HEK293 (cell line): ENCODE results near the gene CSDE1.

ENCODE experiments used
- CTCF ChIA-PET: fragments of 350-600 bp; formaldehyde crosslinking; extraction: SDS; loops from one replicate; lab custom pipeline; 2021; ENCODE audit warnings: antibody characterized with exemption; lab: Yijun Ruan, JAX
- POLR2A ChIA-PET: fragments of 300-600 bp; formaldehyde crosslinking; extraction: SDS; loops from one replicate; lab custom pipeline; 2020; ENCODE audit warnings: antibody characterized with exemption, inconsistent platforms; lab: Yijun Ruan, JAX
- H3K27ac ChIP-seq: fragments of 200-500 bp; sonication (Bioruptor generic); 2 replicates; pipeline ENCODE4 v1.5.1; 2014; ENCODE audit warnings: low read depth, low read length, control low read depth, inconsistent platforms; ENCODE audit errors: extremely low read depth
- H3K36me3 ChIP-seq, 2 experiments: fragments of 200-500 bp in 1 of 2; sonication (Bioruptor generic) in 1 of 2; 1 replicate in 1 of 2; 2 replicates in 1 of 2; pipeline ENCODE4 v1.5.1; 2014 to 2017; ENCODE audit warnings: inconsistent platforms in 2 of 2, low read length in 2 of 2; ENCODE audit not compliant: control insufficient read depth in 2 of 2, insufficient read depth in 1 of 2
- H3K4me1 ChIP-seq: fragments of 200-500 bp; sonication (Bioruptor generic); 2 replicates; pipeline ENCODE4 v1.5.1; 2014; ENCODE audit warnings: mild to moderate bottlenecking, low read length, inconsistent platforms; ENCODE audit not compliant: control insufficient read depth, insufficient read depth
- H3K4me3 ChIP-seq: 2 replicates; pipeline ENCODE4 v1.5.1; 2011; ENCODE audit warnings: low read depth, mild to moderate bottlenecking, control low read depth, low read length, moderate library complexity
- H3K9me3 ChIP-seq: fragments of 200-500 bp; sonication (Bioruptor generic); 2 replicates; pipeline ENCODE4 v1.5.1; 2014; ENCODE audit warnings: low read depth, low read length, inconsistent platforms; ENCODE audit not compliant: control insufficient read depth, insufficient read depth
- GLIS1 ChIP-seq: fragments of 450-650 bp; formaldehyde crosslinking; IDR thresholded peaks from 2 replicates; pipeline ENCODE4 v1.5.1; 2016; ENCODE audit warnings: missing biosample characterization, missing genetic modification characterization
- HOXA7 ChIP-seq: sonication (generic); formaldehyde crosslinking; IDR thresholded peaks from 2 replicates; pipeline ENCODE4 v1.8.1; 2022; ENCODE audit warnings: missing genetic modification reagents, borderline replicate concordance
- KLF10 ChIP-seq: fragments of 450-650 bp; IDR thresholded peaks from 2 replicates; pipeline ENCODE4 v1.5.1; 2018; ENCODE audit warnings: missing biosample characterization, mild to moderate bottlenecking, missing genetic modification characterization
- KLF17 ChIP-seq: fragments of 450-650 bp; formaldehyde crosslinking; IDR thresholded peaks from 2 replicates; pipeline ENCODE4 v1.5.1; 2016; ENCODE audit warnings: missing biosample characterization, missing genetic modification characterization
- KLF7 ChIP-seq: fragments of 450-650 bp; formaldehyde crosslinking; IDR thresholded peaks from 2 replicates; pipeline ENCODE4 v1.5.1; 2016; ENCODE audit warnings: missing biosample characterization, missing genetic modification characterization, borderline replicate concordance
- PBX3 ChIP-seq: sonication (generic); formaldehyde crosslinking; IDR thresholded peaks from 2 replicates; pipeline ENCODE4 v1.8.1; 2022; ENCODE audit warnings: mild to moderate bottlenecking, moderate library complexity, missing genetic modification reagents
- PRDM6 ChIP-seq: fragments of 450-650 bp; formaldehyde crosslinking; IDR thresholded peaks from 2 replicates; pipeline ENCODE4 v1.5.1; 2017; ENCODE audit warnings: missing biosample characterization, missing genetic modification characterization
- RBAK ChIP-seq: fragments of 450-650 bp; formaldehyde crosslinking; IDR thresholded peaks from 2 replicates; pipeline ENCODE4 v1.5.1; 2016; ENCODE audit warnings: missing biosample characterization, missing genetic modification characterization
- SALL2 ChIP-seq: fragments of 450-650 bp; formaldehyde crosslinking; IDR thresholded peaks from 2 replicates; pipeline ENCODE4 v1.5.0; 2017; ENCODE audit warnings: missing biosample characterization, mild to moderate bottlenecking, missing genetic modification characterization, borderline replicate concordance
- SP2 ChIP-seq: fragments of 450-650 bp; formaldehyde crosslinking; IDR thresholded peaks from 2 replicates; pipeline ENCODE4 v1.5.1; 2016; ENCODE audit warnings: missing biosample characterization, missing genetic modification characterization
- SP7 ChIP-seq: fragments of 450-650 bp; formaldehyde crosslinking; IDR thresholded peaks from 2 replicates; pipeline ENCODE4 v1.5.1; 2016; ENCODE audit warnings: missing biosample characterization, missing genetic modification characterization
- TCF7L2 ChIP-seq: IDR thresholded peaks from 2 replicates; pipeline ENCODE4 v1.6.1; 2011; ENCODE audit warnings: low read depth, mild to moderate bottlenecking, inconsistent platforms, low read length, moderate library complexity, borderline replicate concordance
- ZBTB20 ChIP-seq: fragments of 450-650 bp; formaldehyde crosslinking; IDR thresholded peaks from 2 replicates; pipeline ENCODE4 v1.5.1; 2016; ENCODE audit warnings: missing biosample characterization, missing genetic modification characterization
- ZBTB6 ChIP-seq: fragments of 450-650 bp; formaldehyde crosslinking; IDR thresholded peaks from 2 replicates; pipeline ENCODE4 v1.5.1; 2017; ENCODE audit warnings: missing biosample characterization, missing genetic modification characterization
- ZFP37 ChIP-seq: fragments of 450-650 bp; formaldehyde crosslinking; IDR thresholded peaks from 2 replicates; pipeline ENCODE4 v1.5.1; 2016; ENCODE audit warnings: missing biosample characterization, missing genetic modification characterization
- ZIC2 ChIP-seq: fragments of 450-650 bp; formaldehyde crosslinking; IDR thresholded peaks from 2 replicates; pipeline ENCODE4 v1.5.1; 2016; ENCODE audit warnings: missing biosample characterization, missing genetic modification characterization
- ZNF133 ChIP-seq: fragments of 450-650 bp; formaldehyde crosslinking; IDR thresholded peaks from 2 replicates; pipeline ENCODE4 v1.5.1; 2016; ENCODE audit warnings: missing biosample characterization, missing genetic modification characterization
- ZNF146 ChIP-seq: fragments of 450-650 bp; formaldehyde crosslinking; IDR thresholded peaks from 2 replicates; pipeline ENCODE4 v1.5.1; 2016; ENCODE audit warnings: missing biosample characterization, missing genetic modification characterization
- ZNF362 ChIP-seq: fragments of 450-650 bp; formaldehyde crosslinking; IDR thresholded peaks from 2 replicates; pipeline ENCODE4 v1.5.1; 2016; ENCODE audit warnings: missing biosample characterization, missing genetic modification characterization
- ZNF366 ChIP-seq: fragments of 450-650 bp; formaldehyde crosslinking; conservative IDR thresholded peaks from 2 replicates; pipeline ENCODE4 v1.5.1; 2016; ENCODE audit warnings: missing biosample characterization, missing genetic modification characterization
- ZNF391 ChIP-seq: fragments of 450-650 bp; formaldehyde crosslinking; IDR thresholded peaks from 2 replicates; pipeline ENCODE4 v1.5.1; 2016; ENCODE audit warnings: low read depth, missing biosample characterization, missing genetic modification characterization, borderline replicate concordance
- ZNF501 ChIP-seq: fragments of 450-650 bp; formaldehyde crosslinking; IDR thresholded peaks from 2 replicates; pipeline ENCODE4 v1.5.1; 2016; ENCODE audit warnings: missing biosample characterization, missing genetic modification characterization
- ZNF513 ChIP-seq: fragments of 450-650 bp; IDR thresholded peaks from 2 replicates; pipeline ENCODE4 v1.5.1; 2018; ENCODE audit warnings: missing biosample characterization, missing genetic modification characterization
- ZNF514 ChIP-seq: fragments of 450-650 bp; formaldehyde crosslinking; IDR thresholded peaks from 2 replicates; pipeline ENCODE4 v1.5.1; 2016; ENCODE audit warnings: missing biosample characterization, missing genetic modification characterization
- ZNF610 ChIP-seq: fragments of 450-650 bp; formaldehyde crosslinking; IDR thresholded peaks from 2 replicates; pipeline ENCODE4 v1.5.1; 2016; ENCODE audit warnings: missing biosample characterization, missing genetic modification characterization, borderline replicate concordance
- ZNF785 ChIP-seq: fragments of 450-650 bp; formaldehyde crosslinking; IDR thresholded peaks from 2 replicates; pipeline ENCODE4 v1.5.1; 2016; ENCODE audit warnings: missing biosample characterization, missing genetic modification characterization
- ZNF791 ChIP-seq: fragments of 450-650 bp; formaldehyde crosslinking; IDR thresholded peaks from 2 replicates; pipeline ENCODE4 v1.5.1; 2016; ENCODE audit warnings: missing biosample characterization, missing genetic modification characterization
- ZNF843 ChIP-seq: fragments of 450-650 bp; formaldehyde crosslinking; IDR thresholded peaks from 2 replicates; pipeline ENCODE4 v1.5.1; 2016; ENCODE audit warnings: missing biosample characterization, missing genetic modification characterization
- ZSCAN30 ChIP-seq: fragments of 450-650 bp; IDR thresholded peaks from 2 replicates; pipeline ENCODE4 v1.5.1; 2018; ENCODE audit warnings: missing biosample characterization, mild to moderate bottlenecking, missing genetic modification characterization, moderate library complexity
- ZXDB ChIP-seq: fragments of 450-650 bp; formaldehyde crosslinking; IDR thresholded peaks from 2 replicates; pipeline ENCODE4 v1.5.1; 2016; ENCODE audit warnings: missing biosample characterization, missing genetic modification characterization

Gene CSDE1

GRCh38 chr1:114757455-114758255 lies at the start of gene CSDE1:
Gene CSDE1 (minus strand): TSS chr1:114757984. CDS start chr1:114739890, 18,094 bp downstream.
- CTCF ChIA-PET: interaction anchor here (0.6 to 1.1 kb wide), 2 partner anchors 20 to 614 kb away, joined by 3 to 4 read pairs; no protein-coding TSS in a partner anchor
- H3K9me3 ChIP-seq: no peaks in the 10 kb centered on the region
- H3K4me1 ChIP-seq: no peaks in the 10 kb centered on the region
- H3K27ac ChIP-seq: peak within 1 kb of the TSS; percentile 85
- peaks cover 0 to 10% of the 10 kb centered on the region in 2 experiments; a peak in 1 of 3 replicates for H3K36me3 ChIP-seq
- POLR2A ChIA-PET: interaction anchor here (0.5 to 1.4 kb wide), 4 partner anchors 20 to 330 kb away, joined by 3 to 4 read pairs (median 3); partner anchors contain the start of gene SIKE1
- H3K4me3 ChIP-seq: peak within 1 kb of the TSS; percentile 97
- TF ChIP-seq ZNF391 (peak; percentile 27; the same call in 1 of the 2 replicates), ZNF362 (tag by site-specific recombination) (no peak), ZNF791 (tag by site-specific recombination) (no peak), KLF10 (tag by site-specific recombination) (0 out of 2 replicates have a peak, but pooled peaks have one; percentile 7), PBX3 (CRISPR knock-in tag) (0 out of 2 replicates have a peak, but pooled peaks have one; percentile 25), ZNF843 (peak; percentile 74), ZFP37 (tag by site-specific recombination) (0 out of 2 replicates have a peak, but pooled peaks have one; percentile 64), SP2 (tag by site-specific recombination) (peak; percentile 52), ZNF610 (tag by site-specific recombination) (peak; percentile 72; the same call in 1 of the 2 replicates), ZNF133 (tag by site-specific recombination) (0 out of 2 replicates have a peak, but pooled peaks have one; percentile 7), ZSCAN30 (peak; percentile 52; the same call in 1 of the 2 replicates), ZBTB20 (peak; percentile 62; the same call in 1 of the 2 replicates), SALL2 (no peak; the same call in 1 of the 2 replicates), ZNF366 (tag by site-specific recombination) (no peak), HOXA7 (no peak), ZBTB6 (tag by site-specific recombination) (0 out of 2 replicates have a peak, but pooled peaks have one; percentile 32), ZIC2 (no peak), ZNF514 (tag by site-specific recombination) (no peak), KLF17 (tag by site-specific recombination) (peak; percentile 18; the same call in 1 of the 2 replicates), PRDM6 (tag by site-specific recombination) (no peak), TCF7L2 (no peak), ZNF513 (tag by site-specific recombination) (no peak), KLF7 (tag by site-specific recombination) (0 out of 2 replicates have a peak, but pooled peaks have one; percentile 10), ZXDB (tag by site-specific recombination) (peak; percentile 91), GLIS1 (tag by site-specific recombination) (0 out of 2 replicates have a peak, but pooled peaks have one; percentile 14), ZNF146 (tag by site-specific recombination) (peak; percentile 31; the same call in 1 of the 2 replicates), ZNF501 (peak; percentile 90), RBAK (tag by site-specific recombination) (no peak), SP7 (tag by site-specific recombination) (peak; percentile 83), ZNF785 (peak; percentile 97)
